Fibroblast of the aortic adventitia (primary cell): ENCODE measurements around the gene REV1. TPM values are rescaled to one million over a fixed set of nuclear protein-coding genes. Genes with fewer than 3 reads are reported as not detected.
"Not testable (repeated sequence)": the region's sequence is repeated elsewhere in the genome, so short reads cannot be mapped to it uniquely, and the experiment has no call there.

Experiments used
- DNase-seq: peaks from one replicate; pipeline ENCODE4 v3.0.0-alpha.2; 2010; ENCODE audit warnings: low read depth
- H3K4me3 ChIP-seq: 2 replicates; pipeline ENCODE4 v1.5.1; 2011; ENCODE audit warnings: low read depth, mild to moderate bottlenecking, control low read depth, low read length, moderate library complexity
- total RNA-seq: library from RNA; depleted of rRNA; stranded (reverse); fragments of >200 nt; gene quantifications from 2 replicates; pipeline ENCODE4 v1.2.3, GENCODE V29; 2012; ENCODE audit warnings: low replicate concordance
- TF ChIP-seq, protein P1 (sequence below): IDR thresholded peaks from 2 replicates; pipeline ENCODE4 v1.5.1; 2011; ENCODE audit warnings: mild to moderate bottlenecking, low read length, control low read depth, inconsistent platforms; ENCODE audit not compliant: insufficient read depth

The REV1 gene
- total RNA-seq, 1 donor, result 36.2 TPM

DNA sequence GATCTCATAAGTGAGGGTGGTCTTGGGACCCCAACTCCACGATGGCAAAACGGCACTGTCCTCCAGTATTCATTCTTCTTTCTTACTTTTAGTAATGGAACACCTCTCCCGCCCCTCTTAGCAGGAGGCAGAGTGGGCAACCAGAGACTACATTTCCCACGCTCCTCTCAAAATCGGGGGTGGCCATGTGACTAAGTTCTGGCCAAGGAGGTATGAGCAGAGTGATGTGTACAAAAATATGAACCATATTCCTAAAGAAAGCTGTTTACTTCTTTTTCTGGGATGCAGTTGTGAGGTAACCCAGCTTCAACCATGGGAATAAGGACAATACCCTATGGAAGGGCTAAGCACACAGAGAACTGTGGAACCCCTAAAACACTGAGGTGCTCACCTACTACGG is 12.8 kb downstream of the REV1 start:
- no peak for DNase-seq
- TF ChIP-seq, protein P1, sequence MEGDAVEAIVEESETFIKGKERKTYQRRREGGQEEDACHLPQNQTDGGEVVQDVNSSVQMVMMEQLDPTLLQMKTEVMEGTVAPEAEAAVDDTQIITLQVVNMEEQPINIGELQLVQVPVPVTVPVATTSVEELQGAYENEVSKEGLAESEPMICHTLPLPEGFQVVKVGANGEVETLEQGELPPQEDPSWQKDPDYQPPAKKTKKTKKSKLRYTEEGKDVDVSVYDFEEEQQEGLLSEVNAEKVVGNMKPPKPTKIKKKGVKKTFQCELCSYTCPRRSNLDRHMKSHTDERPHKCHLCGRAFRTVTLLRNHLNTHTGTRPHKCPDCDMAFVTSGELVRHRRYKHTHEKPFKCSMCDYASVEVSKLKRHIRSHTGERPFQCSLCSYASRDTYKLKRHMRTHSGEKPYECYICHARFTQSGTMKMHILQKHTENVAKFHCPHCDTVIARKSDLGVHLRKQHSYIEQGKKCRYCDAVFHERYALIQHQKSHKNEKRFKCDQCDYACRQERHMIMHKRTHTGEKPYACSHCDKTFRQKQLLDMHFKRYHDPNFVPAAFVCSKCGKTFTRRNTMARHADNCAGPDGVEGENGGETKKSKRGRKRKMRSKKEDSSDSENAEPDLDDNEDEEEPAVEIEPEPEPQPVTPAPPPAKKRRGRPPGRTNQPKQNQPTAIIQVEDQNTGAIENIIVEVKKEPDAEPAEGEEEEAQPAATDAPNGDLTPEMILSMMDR, result no peak
- H3K4me3 ChIP-seq, result no peak overlapping the region

DNA sequence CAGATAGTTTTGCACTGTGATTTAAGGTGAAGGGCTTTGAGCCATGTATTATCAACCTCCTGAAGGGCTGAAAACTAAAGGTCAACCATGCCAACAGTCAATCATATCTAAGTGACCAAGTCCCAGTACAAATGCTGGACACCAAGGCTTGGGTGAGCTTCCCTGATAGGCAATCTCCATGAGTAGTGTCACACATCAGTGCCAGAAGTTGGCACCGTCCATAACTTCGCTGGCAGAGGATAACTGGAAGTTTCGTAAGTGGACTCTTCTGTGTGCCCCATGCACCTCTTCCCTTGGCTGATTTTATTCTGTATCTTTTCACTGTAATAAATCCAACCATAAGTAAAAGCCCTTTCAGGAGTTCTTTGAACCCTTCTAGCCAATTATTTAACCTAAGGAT is 13.2 kb downstream of the REV1 start:
- TF ChIP-seq, protein P1, result no peak
- H3K4me3 ChIP-seq, result no peak overlapping the region
- DNase-seq, result no peak

DNA sequence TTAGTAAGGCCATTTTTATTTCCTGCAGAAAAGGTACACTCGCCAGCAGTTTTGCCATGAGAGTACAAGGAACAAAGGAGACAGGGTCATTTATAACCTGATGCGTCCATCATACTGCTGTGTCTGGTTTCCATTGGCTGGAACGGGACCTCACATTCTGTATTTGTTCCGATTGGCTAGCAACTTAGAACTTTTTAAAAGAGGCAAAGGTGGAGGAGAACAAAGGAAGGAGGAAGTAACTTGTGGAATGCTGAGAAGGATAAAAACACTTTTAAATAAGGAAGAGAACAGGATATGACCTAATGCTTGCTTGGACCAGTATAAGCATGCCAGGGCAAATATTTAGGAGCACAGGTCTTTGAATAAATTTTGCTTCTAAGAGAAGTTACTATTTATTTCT is 14.7 kb downstream of the REV1 start:
- not testable (repeated sequence) for H3K4me3 ChIP-seq, DNase-seq

DNA sequence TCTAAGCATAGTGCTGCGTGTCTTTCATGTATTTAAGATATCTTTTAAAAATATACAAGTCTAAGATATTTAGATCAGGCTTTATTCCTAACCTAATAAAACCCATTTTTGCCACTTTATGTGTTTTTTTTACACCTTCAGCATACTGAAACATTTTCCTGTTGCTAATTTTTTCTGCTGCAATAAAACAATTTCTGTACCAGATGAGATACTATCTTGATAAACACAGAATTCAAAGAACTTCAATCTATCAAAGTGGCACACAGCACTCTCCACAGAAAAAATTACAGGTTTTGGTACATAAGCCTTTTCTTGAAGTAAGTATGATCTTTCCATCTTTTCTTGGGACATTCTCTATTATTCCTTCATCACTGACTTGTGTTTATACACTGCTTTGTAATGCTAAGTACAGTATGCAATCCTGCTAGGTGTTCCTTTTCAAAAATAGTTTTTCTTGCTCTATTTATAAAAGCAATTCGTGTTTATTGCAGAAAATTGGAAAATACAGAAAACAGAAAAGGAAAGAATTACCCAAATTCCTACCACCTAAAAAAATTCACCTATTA is 16.2 kb downstream of the REV1 start:
- TF ChIP-seq, protein P1, result no peak
- DNase-seq, result no peak
- H3K4me3 ChIP-seq, result no peak overlapping the region

DNA sequence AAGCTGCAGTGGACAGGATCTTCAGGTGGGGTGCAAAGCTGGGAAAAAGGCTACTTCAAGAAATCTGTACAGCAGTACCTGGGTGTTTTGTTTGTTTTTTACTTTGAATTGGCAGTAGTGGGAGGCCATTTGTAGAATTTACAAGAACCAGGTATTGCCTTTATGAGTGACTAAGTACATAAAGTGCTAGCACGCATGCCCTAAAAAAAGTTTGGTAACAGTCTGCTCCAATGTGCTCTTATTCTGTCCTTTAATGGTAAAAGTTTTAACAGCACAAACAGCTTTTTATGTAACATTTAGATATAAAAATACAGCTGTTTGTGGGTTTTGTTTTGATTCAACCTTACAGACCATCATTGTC is 17.2 kb downstream of the REV1 start:
- no peak for DNase-seq
- TF ChIP-seq, protein P1, result no peak
- H3K4me3 ChIP-seq, result no peak overlapping the region

DNA sequence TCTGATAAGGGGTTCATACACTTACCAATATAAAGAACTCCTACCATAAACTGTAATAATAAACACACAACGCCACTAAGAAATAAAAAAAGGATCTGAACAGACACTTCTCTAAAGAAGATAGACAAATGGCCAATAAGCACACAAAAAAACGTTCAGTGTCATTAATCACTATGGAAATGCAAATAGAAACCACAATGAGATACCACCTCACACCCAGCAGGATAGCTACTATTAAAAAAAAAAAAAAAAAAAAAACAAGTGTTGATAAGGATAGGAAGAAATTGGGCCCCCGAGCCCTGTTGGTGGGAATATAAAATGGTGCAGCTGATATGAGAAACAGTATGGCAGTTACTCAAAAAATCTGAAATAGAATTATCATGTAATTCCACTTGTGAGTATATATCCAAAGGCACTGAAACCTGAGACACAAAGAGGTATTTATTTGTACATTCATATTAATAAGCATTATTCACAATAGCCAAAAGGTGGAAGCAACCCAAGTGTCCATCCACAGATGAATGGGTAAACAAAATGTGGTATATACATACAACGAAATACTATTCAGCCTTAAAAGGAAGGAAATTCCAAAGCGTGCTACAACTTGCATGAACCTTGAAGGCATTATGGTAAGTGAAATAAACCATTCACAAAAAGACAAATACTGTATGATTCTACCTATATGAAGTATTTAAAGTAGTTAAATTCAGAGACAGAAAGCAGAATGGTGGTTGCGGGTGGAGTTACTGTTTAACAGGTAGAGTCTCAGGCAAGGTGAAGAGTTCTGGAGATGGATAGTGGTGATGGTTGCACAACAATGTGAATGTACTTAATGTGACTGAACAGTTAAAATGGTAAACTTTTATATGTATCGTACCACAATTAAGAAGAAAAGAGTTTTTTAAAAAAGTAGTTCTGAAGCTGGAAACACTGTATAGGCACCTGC is 17.9 kb downstream of the REV1 start:
- DNase-seq, result no peak
- TF ChIP-seq, protein P1, result no peak
- H3K4me3 ChIP-seq, result no peak overlapping the region

DNA sequence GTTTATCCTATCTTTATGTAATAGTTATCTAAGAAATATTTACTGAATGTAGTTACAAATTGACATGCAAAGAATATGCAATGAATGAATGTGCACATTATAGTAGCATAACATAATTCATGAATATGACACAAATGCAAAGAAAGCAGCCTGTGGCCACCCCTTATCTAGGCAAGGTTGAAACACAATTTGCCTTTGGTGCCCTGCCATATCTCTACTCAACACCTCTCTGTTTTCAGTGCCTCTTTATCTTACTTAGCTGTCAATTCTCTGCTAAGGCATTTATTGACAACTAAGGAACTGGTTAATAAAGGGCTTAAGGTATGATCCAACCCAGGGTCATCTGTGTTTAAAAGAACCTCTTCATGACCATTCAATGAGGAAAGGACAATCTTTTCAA is 18.9 kb downstream of the REV1 start:
- H3K4me3 ChIP-seq, result no peak overlapping the region

DNA sequence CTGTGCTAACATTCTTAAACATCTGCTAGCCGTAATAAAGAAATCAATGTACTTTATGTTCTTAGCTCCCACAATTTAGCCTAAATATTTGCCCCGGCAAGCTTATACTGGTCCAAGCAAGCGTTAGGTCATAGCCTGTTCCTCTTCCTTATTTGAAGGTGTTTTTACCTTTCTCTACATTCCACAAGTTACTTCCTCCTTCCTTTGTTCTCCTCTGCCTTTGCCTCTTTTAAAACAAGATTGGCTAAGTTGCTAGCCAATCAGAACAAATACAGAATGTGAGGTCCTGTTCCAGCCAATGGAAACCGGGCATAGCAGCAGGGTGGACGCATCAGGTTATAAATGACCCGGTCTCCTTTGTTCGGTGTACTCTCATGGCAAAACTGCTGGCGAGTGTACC is 19.4 kb downstream of the REV1 start:
- DNase-seq, H3K4me3 ChIP-seq: not testable (repeated sequence)

More for the DNA sequence above, 18.9 kb downstream of the REV1 start:
- TF ChIP-seq, protein P1, result no peak
- DNase-seq, result no peak
